Measurements from ENCODE around the gene NCL.

NCL gene

GRCh38 chr2:231503766-231504165, 39.5 kb upstream of the NCL start:
- no peak overlapping the region for H3K4me3 ChIP-seq (ENCODE audit: low read length, poor library complexity, severe bottlenecking)
- H3K79me2 ChIP-seq (ENCODE audit: insufficient read depth, low read length), result no peaks in the 10 kb centered on the region
- H3K36me3 ChIP-seq (ENCODE audit: insufficient read depth, low read length), result no peaks in the 10 kb centered on the region
- H3K9ac ChIP-seq (ENCODE audit: low read depth, low read length, poor library complexity, severe bottlenecking), result no peak overlapping the region
- no peaks in the 10 kb centered on the region for H3K9me3 ChIP-seq (ENCODE audit: insufficient read depth, low read depth, low read length)
- H3K9me2 ChIP-seq (replicated peaks; ENCODE audit: low read depth, low read length), result no peaks in the 10 kb centered on the region
- H3F3A ChIP-seq (ENCODE audit: low read depth), result no peaks in the 10 kb centered on the region
- no peaks in the 10 kb centered on the region for H4K20me1 ChIP-seq (ENCODE audit: insufficient read depth, low read length, poor library complexity, severe bottlenecking)
- no peak overlapping the region for H3K4me2 ChIP-seq (ENCODE audit: low read depth, low read length, poor library complexity, severe bottlenecking)
- H3K4me1 ChIP-seq (ENCODE audit: insufficient read depth, low read length, poor library complexity, severe bottlenecking), result no peaks in the 10 kb centered on the region
- TF ChIP-seq EZH2phosphoT487 (IDR thresholded peaks at IDR 0.05; ENCODE audit: borderline replicate concordance) (no peak), CTCF (conservative IDR thresholded peaks at IDR 0.05; ENCODE audit: low read length) (no peak)
- no peaks in the 10 kb centered on the region for H3K27me3 ChIP-seq (ENCODE audit: insufficient read depth, low read length, poor library complexity, severe bottlenecking)
- H2AFZ ChIP-seq (ENCODE audit: low read length), result no peak overlapping the region

GRCh38 chr2:231502596-231502995, 38.3 kb upstream of the NCL start:
- Histone ChIP-seq H2AFZ (ENCODE audit: low read length) (no peak overlapping the region), H3K9me3 (ENCODE audit: insufficient read depth, low read depth, low read length) (no peaks in the 10 kb centered on the region), H3F3A (ENCODE audit: low read depth) (no peaks in the 10 kb centered on the region), H3K27me3 (ENCODE audit: insufficient read depth, low read length, poor library complexity, severe bottlenecking) (no peaks in the 10 kb centered on the region), H3K9ac (ENCODE audit: low read depth, low read length, poor library complexity, severe bottlenecking) (no peak overlapping the region), H3K4me2 (ENCODE audit: low read depth, low read length, poor library complexity, severe bottlenecking) (no peak overlapping the region), H3K79me2 (ENCODE audit: insufficient read depth, low read length) (no peaks in the 10 kb centered on the region), H3K4me3 (ENCODE audit: low read length, poor library complexity, severe bottlenecking) (no peak overlapping the region), H4K20me1 (ENCODE audit: insufficient read depth, low read length, poor library complexity, severe bottlenecking) (no peaks in the 10 kb centered on the region), H3K4me1 (ENCODE audit: insufficient read depth, low read length, poor library complexity, severe bottlenecking) (no peaks in the 10 kb centered on the region), H3K9me2 (replicated peaks; ENCODE audit: low read depth, low read length) (no peaks in the 10 kb centered on the region), H3K36me3 (ENCODE audit: insufficient read depth, low read length) (no peaks in the 10 kb centered on the region)
- TF ChIP-seq CTCF (conservative IDR thresholded peaks at IDR 0.05; ENCODE audit: low read length) (no peak), EZH2phosphoT487 (IDR thresholded peaks at IDR 0.05; ENCODE audit: borderline replicate concordance) (no peak)

- H3K4me3 ChIP-seq (ENCODE audit: low read length, poor library complexity, severe bottlenecking), result no peak overlapping the region
- no peaks in the 10 kb centered on the region for H3K9me3 ChIP-seq (ENCODE audit: insufficient read depth, low read depth, low read length)
- no peaks in the 10 kb centered on the region for H3K27me3 ChIP-seq (ENCODE audit: insufficient read depth, low read length, poor library complexity, severe bottlenecking)
- H3K4me1 ChIP-seq (ENCODE audit: insufficient read depth, low read length, poor library complexity, severe bottlenecking), result no peaks in the 10 kb centered on the region
- H3K36me3 ChIP-seq (ENCODE audit: insufficient read depth, low read length), result no peaks in the 10 kb centered on the region
- H3K9me2 ChIP-seq (replicated peaks; ENCODE audit: low read depth, low read length), result no peaks in the 10 kb centered on the region
- no peak overlapping the region for H3K9ac ChIP-seq (ENCODE audit: low read depth, low read length, poor library complexity, severe bottlenecking)
- no peaks in the 10 kb centered on the region for H3F3A ChIP-seq (ENCODE audit: low read depth)
- no peak for TF ChIP-seq CTCF (conservative IDR thresholded peaks at IDR 0.05; ENCODE audit: low read length)
- no peak for TF ChIP-seq EZH2phosphoT487 (IDR thresholded peaks at IDR 0.05; ENCODE audit: borderline replicate concordance)
- no peak overlapping the region for H3K4me2 ChIP-seq (ENCODE audit: low read depth, low read length, poor library complexity, severe bottlenecking)
- no peak overlapping the region for H2AFZ ChIP-seq (ENCODE audit: low read length)
- no peaks in the 10 kb centered on the region for H3K79me2 ChIP-seq (ENCODE audit: insufficient read depth, low read length)
- H4K20me1 ChIP-seq (ENCODE audit: insufficient read depth, low read length, poor library complexity, severe bottlenecking), result no peaks in the 10 kb centered on the region
Measured at GRCh38 chr2:231497651-231498050, 33.4 kb upstream of the NCL start.

All from Loucy (cell line).